ENCODE measurements around the gene LENEP.

GRCh38 chr1:155034318-155035208 is 41.2 kb downstream of the LENEP start:
- TF ChIP-seq SIN3A (IDR thresholded peaks at IDR 0.05; ENCODE audit: low read depth) (no peak), EZH2phosphoT487 (IDR thresholded peaks at IDR 0.05; ENCODE audit: borderline replicate concordance) (no peak), POLR2A (IDR thresholded peaks at IDR 0.05; ENCODE audit: borderline replicate concordance, extremely low read depth, insufficient read depth, insufficient read length) (no peak), POLR2AphosphoS5 (IDR thresholded peaks at IDR 0.05; ENCODE audit: low read depth, low read length) (no peak), EGR1 (IDR thresholded peaks at IDR 0.05; ENCODE audit: low read depth) (no peak), EZH2 (IDR thresholded peaks at IDR 0.05) (no peak), YY1 (IDR thresholded peaks at IDR 0.05; ENCODE audit: extremely low read depth, insufficient replicate concordance, low read depth, low read length) (no peak), JUND (IDR thresholded peaks at IDR 0.05) (no peak), SRF (IDR thresholded peaks at IDR 0.05; ENCODE audit: low read depth) (no peak), RAD21 (IDR thresholded peaks at IDR 0.05; ENCODE audit: low read depth) (no peak), REST (IDR thresholded peaks at IDR 0.05; ENCODE audit: low read depth) (no peak)
- TF ChIP-seq, protein P1, sequence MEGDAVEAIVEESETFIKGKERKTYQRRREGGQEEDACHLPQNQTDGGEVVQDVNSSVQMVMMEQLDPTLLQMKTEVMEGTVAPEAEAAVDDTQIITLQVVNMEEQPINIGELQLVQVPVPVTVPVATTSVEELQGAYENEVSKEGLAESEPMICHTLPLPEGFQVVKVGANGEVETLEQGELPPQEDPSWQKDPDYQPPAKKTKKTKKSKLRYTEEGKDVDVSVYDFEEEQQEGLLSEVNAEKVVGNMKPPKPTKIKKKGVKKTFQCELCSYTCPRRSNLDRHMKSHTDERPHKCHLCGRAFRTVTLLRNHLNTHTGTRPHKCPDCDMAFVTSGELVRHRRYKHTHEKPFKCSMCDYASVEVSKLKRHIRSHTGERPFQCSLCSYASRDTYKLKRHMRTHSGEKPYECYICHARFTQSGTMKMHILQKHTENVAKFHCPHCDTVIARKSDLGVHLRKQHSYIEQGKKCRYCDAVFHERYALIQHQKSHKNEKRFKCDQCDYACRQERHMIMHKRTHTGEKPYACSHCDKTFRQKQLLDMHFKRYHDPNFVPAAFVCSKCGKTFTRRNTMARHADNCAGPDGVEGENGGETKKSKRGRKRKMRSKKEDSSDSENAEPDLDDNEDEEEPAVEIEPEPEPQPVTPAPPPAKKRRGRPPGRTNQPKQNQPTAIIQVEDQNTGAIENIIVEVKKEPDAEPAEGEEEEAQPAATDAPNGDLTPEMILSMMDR (IDR thresholded peaks at IDR 0.05 in 2 of 3, conservative IDR thresholded peaks at IDR 0.05 in 1 of 3; ENCODE audit: borderline replicate concordance in 1 of 3, insufficient read depth in 1 of 3, low read depth in 2 of 3, low read length in 2 of 3): no peak
- TF ChIP-seq, protein P2, sequence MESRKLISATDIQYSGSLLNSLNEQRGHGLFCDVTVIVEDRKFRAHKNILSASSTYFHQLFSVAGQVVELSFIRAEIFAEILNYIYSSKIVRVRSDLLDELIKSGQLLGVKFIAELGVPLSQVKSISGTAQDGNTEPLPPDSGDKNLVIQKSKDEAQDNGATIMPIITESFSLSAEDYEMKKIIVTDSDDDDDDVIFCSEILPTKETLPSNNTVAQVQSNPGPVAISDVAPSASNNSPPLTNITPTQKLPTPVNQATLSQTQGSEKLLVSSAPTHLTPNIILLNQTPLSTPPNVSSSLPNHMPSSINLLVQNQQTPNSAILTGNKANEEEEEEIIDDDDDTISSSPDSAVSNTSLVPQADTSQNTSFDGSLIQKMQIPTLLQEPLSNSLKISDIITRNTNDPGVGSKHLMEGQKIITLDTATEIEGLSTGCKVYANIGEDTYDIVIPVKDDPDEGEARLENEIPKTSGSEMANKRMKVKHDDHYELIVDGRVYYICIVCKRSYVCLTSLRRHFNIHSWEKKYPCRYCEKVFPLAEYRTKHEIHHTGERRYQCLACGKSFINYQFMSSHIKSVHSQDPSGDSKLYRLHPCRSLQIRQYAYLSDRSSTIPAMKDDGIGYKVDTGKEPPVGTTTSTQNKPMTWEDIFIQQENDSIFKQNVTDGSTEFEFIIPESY (IDR thresholded peaks at IDR 0.05; ENCODE audit: extremely low read depth, insufficient replicate concordance, low read length): no peak

Data from HCT116 (cell line).